SU-DHL-6 (cell line): Measurements from ENCODE around the gene CDC20.

ENCODE experiments used
- H2AFZ ChIP-seq: fragments of 200-600 bp; sonication (generic); 2 replicates; pipeline ENCODE4 v1.6.1; 2014; ENCODE audit warnings: low read depth, mild to moderate bottlenecking, moderate library complexity, mixed read lengths, antibody characterized with exemption, low read length; ENCODE audit not compliant: severe bottlenecking
- H3F3A ChIP-seq: fragments of 200-600 bp; shearing (Covaris generic); 2 replicates; pipeline ENCODE4 v1.6.0; 2016; ENCODE audit warnings: antibody characterized with exemption, mild to moderate bottlenecking; ENCODE audit not compliant: insufficient read depth
- H3K27ac ChIP-seq: fragments of 200-600 bp; sonication (generic); 2 replicates; pipeline ENCODE4 v1.5.1; 2016; ENCODE audit warnings: low read depth, mild to moderate bottlenecking, low read length, moderate library complexity, mixed read lengths
- H3K27me3 ChIP-seq: fragments of 200-600 bp; sonication (generic), shearing (Covaris generic); 2 replicates; pipeline ENCODE4 v1.6.0; 2014; ENCODE audit warnings: mild to moderate bottlenecking, low read length
- H3K36me3 ChIP-seq: fragments of 200-600 bp; sonication (generic); 2 replicates; pipeline ENCODE4 v1.6.1; 2014; ENCODE audit warnings: mild to moderate bottlenecking, low read length, mixed read lengths
- H3K4me2 ChIP-seq: fragments of 300-600, 200-600 bp; shearing (Covaris generic), sonication (generic); 2 replicates; pipeline ENCODE4 v1.6.0; 2014; ENCODE audit warnings: low read length, low read depth, mild to moderate bottlenecking; ENCODE audit not compliant: poor library complexity, severe bottlenecking
- H3K4me3 ChIP-seq: fragments of 200-600 bp; sonication (generic); 2 replicates; pipeline ENCODE4 v1.5.1; 2014; ENCODE audit warnings: antibody characterized with exemption, low read length, mild to moderate bottlenecking, mixed read lengths; ENCODE audit not compliant: insufficient read depth, poor library complexity, severe bottlenecking
- H3K79me2 ChIP-seq: fragments of 200-600 bp; sonication (generic); 2 replicates; pipeline ENCODE4 v1.6.1; 2014; ENCODE audit warnings: mild to moderate bottlenecking, low read length, moderate library complexity; ENCODE audit not compliant: insufficient read depth
- H3K9ac ChIP-seq: fragments of 200-600 bp; sonication (generic); 2 replicates; pipeline ENCODE4 v1.7.0; 2014; ENCODE audit warnings: mild to moderate bottlenecking, low read length
- H3K9me2 ChIP-seq: fragments of 200-600 bp; sonication (generic); replicated peaks from 2 replicates; pipeline ENCODE4 v1.6.1; 2014; ENCODE audit warnings: low read length; ENCODE audit not compliant: insufficient read depth
- H3K9me3 ChIP-seq: fragments of 200-600 bp; sonication (generic); 2 replicates; pipeline ENCODE4 v1.6.1; 2014; ENCODE audit warnings: low read length, mixed read lengths; ENCODE audit not compliant: insufficient read depth
- H4K20me1 ChIP-seq: fragments of 200-600 bp; sonication (generic); 2 replicates; pipeline ENCODE4 v1.6.1; 2014; ENCODE audit warnings: low read depth, mild to moderate bottlenecking, antibody characterized with exemption, low read length, moderate library complexity, mixed read lengths
- CTCF ChIP-seq: fragments of 200-600 bp; sonication (generic); IDR thresholded peaks from one replicate; pipeline ENCODE4 v1.5.1; 2017; ENCODE audit warnings: antibody characterized with exemption, mild to moderate bottlenecking, low read length, moderate library complexity; ENCODE audit not compliant: insufficient read depth, poor library complexity, severe bottlenecking
- EZH2phosphoT487 ChIP-seq: fragments of 200-600 bp; sonication (generic), shearing (Covaris generic); conservative IDR thresholded peaks from 2 replicates; pipeline ENCODE4 v1.6.1; 2018; ENCODE audit warnings: mild to moderate bottlenecking, antibody characterized with exemption, low read length, moderate library complexity, mixed read lengths

The CDC20 gene

GRCh38 chr1:43382027-43382779 is 23.4 kb downstream of the CDC20 start:
- Histone ChIP-seq H3K4me2 (no peak overlapping the region), H3K36me3 (no peaks in the 10 kb centered on the region), H3F3A (no peaks in the 10 kb centered on the region), H4K20me1 (no peaks in the 10 kb centered on the region), H3K9me2 (no peaks in the 10 kb centered on the region), H3K9ac (no peak overlapping the region), H2AFZ (no peak overlapping the region), H3K4me3 (no peak overlapping the region), H3K79me2 (no peaks in the 10 kb centered on the region), H3K27ac (no peak overlapping the region), H3K27me3 (no peaks in the 10 kb centered on the region), H3K9me3 (no peaks in the 10 kb centered on the region)
- no peak for TF ChIP-seq CTCF
- no peak for TF ChIP-seq EZH2phosphoT487

GRCh38 chr1:43383449-43383848 is 24.7 kb downstream of the CDC20 start:
- H3K9ac ChIP-seq: no peak overlapping the region
- H3K4me2 ChIP-seq: no peak overlapping the region
- no peaks in the 10 kb centered on the region for H3K36me3 ChIP-seq
- H3K4me3 ChIP-seq: no peak overlapping the region
- no peak overlapping the region for H3K27ac ChIP-seq
- H3K9me3 ChIP-seq: no peaks in the 10 kb centered on the region
- TF ChIP-seq EZH2phosphoT487: no peak
- no peak for TF ChIP-seq CTCF
- H3F3A ChIP-seq: no peaks in the 10 kb centered on the region
- no peak overlapping the region for H2AFZ ChIP-seq
- no peaks in the 10 kb centered on the region for H4K20me1 ChIP-seq
- H3K79me2 ChIP-seq: peaks cover 6% of the 10 kb centered on the region
- H3K27me3 ChIP-seq: no peaks in the 10 kb centered on the region
- H3K9me2 ChIP-seq: no peaks in the 10 kb centered on the region

GRCh38 chr1:43386676-43387075 is 27.9 kb downstream of the CDC20 start:
- Histone ChIP-seq H3K9me3 (no peaks in the 10 kb centered on the region), H3K79me2 (peaks cover 34% of the 10 kb centered on the region), H3K4me2 (no peak overlapping the region), H3K9me2 (no peaks in the 10 kb centered on the region), H4K20me1 (no peaks in the 10 kb centered on the region), H3K27me3 (no peaks in the 10 kb centered on the region), H3F3A (no peaks in the 10 kb centered on the region), H3K36me3 (no peaks in the 10 kb centered on the region), H2AFZ (no peak overlapping the region), H3K4me3 (no peak overlapping the region), H3K27ac (no peak overlapping the region), H3K9ac (no peak overlapping the region)
- no peak for TF ChIP-seq EZH2phosphoT487

GRCh38 chr1:43387976-43388599 is 29.3 kb downstream of the CDC20 start:
- TF ChIP-seq EZH2phosphoT487 (no peak), CTCF (no peak)
- Histone ChIP-seq H2AFZ (no peak overlapping the region), H3K9me2 (no peaks in the 10 kb centered on the region), H3K4me3 (no peak overlapping the region), H3K9me3 (no peaks in the 10 kb centered on the region), H3K27ac (no peak overlapping the region), H3K9ac (peak overlapping the region; percentile 75; the same call in 1 of the 2 replicates), H3K36me3 (no peaks in the 10 kb centered on the region), H3K27me3 (no peaks in the 10 kb centered on the region), H3F3A (no peaks in the 10 kb centered on the region), H4K20me1 (no peaks in the 10 kb centered on the region), H3K4me2 (peak overlapping the region; percentile 86), H3K79me2 (peaks cover 34% of the 10 kb centered on the region)
